Measurements from ENCODE around the gene CISD2.
"Not testable (repeated sequence)": the region's sequence is repeated elsewhere in the genome, so short reads cannot be mapped to it uniquely, and the experiment has no call there.

Gene CISD2

DNA sequence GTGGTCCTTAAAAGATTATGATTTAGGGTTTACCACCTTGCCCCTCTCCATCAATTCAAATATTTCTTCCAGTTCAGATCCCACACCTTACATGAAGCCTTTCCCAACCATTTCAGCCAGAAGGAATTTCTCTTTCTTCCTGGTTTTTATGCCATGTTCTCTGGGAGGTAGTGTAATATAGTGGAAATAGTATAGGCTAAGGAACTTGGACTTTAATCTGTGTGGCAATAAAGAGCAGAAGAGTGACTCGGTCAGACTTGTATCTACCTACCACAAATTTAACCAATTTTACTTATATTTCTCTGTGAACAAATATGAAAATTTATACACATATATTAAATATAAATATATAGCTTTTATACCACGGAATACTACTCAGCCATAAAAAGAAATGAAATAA lies 18.4 kb upstream of the CISD2 start:
- DNase-seq (ENCODE audit: low read depth) = no peak
- no peak overlapping the region for H3K4me3 ChIP-seq (ENCODE audit: low read length)
- TF ChIP-seq, protein P1, sequence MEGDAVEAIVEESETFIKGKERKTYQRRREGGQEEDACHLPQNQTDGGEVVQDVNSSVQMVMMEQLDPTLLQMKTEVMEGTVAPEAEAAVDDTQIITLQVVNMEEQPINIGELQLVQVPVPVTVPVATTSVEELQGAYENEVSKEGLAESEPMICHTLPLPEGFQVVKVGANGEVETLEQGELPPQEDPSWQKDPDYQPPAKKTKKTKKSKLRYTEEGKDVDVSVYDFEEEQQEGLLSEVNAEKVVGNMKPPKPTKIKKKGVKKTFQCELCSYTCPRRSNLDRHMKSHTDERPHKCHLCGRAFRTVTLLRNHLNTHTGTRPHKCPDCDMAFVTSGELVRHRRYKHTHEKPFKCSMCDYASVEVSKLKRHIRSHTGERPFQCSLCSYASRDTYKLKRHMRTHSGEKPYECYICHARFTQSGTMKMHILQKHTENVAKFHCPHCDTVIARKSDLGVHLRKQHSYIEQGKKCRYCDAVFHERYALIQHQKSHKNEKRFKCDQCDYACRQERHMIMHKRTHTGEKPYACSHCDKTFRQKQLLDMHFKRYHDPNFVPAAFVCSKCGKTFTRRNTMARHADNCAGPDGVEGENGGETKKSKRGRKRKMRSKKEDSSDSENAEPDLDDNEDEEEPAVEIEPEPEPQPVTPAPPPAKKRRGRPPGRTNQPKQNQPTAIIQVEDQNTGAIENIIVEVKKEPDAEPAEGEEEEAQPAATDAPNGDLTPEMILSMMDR (conservative IDR thresholded peaks at IDR 0.05; ENCODE audit: low read length) = no peak

DNA sequence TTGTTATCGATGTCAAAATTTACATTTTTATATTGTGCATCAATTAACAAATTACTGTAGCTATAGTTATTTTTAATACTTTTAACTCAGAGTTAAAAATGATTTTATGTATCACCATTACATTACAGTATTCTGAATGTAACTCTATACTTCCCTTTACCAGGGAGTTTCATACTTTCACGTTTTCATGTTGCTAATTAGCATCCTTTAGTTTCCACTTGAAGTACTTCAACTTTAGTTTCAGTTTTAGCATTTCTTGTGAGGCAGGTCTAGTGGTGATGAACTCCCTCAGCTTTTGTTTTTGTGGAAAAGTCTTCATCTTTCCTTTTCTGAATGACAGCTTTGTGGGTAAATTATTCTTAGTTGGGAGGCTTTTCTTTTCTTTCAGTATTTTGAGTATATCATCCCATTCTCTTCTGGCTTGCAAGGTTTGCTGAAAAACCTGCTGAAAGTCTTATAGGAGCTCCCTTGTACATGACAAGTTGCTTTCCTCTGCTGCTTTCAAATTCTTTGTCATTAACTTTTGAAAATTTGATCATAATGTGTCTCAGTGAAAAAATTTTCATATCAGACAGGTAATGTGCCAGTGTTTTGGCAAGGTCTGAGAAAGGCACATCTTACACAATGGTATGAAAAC lies 9.8 kb upstream of the CISD2 start:
- DNase-seq (ENCODE audit: low read depth) = no peak
- TF ChIP-seq, protein P1 (conservative IDR thresholded peaks at IDR 0.05; ENCODE audit: low read length) = no peak
- no peak overlapping the region for H3K4me3 ChIP-seq (ENCODE audit: low read length)

DNA sequence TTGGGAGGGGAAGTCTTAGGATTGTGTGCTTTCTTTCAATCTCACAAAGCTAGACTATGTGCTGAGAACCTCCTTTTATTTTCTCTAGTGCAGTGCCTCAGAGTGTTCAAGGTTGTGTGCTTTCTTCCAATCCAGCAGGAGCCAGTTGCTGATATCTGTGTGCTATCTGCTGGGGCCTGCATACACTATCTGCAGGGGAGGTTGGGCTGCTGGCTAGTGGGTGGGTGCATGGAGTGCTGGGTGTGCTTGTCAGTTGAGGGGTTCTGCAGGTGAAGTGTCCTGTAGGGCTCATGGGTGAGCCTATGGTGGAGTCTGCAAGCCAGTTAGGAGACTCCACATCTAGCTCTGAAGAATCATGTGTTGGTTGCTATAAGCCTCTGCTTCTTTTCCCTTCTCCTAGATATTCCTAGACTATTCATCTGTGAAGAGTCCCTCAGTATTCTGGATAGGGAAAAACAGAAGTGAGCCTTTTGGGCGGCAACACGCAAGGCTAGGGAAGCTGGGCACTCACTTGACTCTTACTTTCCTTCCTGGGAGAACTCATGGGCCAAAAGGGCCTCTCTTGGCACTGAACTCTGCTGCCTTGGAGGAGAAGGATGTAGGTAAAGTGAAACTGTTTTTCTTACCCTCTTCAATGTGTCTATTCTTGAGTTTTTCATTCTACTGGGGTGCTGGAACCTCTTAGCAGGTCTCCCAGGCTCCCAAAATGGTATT lies 8.0 kb upstream of the CISD2 start:
- no peak for DNase-seq (ENCODE audit: low read depth)
- no peak overlapping the region for H3K4me3 ChIP-seq (ENCODE audit: low read length)
- TF ChIP-seq, protein P1 (conservative IDR thresholded peaks at IDR 0.05; ENCODE audit: low read length) = no peak

DNA sequence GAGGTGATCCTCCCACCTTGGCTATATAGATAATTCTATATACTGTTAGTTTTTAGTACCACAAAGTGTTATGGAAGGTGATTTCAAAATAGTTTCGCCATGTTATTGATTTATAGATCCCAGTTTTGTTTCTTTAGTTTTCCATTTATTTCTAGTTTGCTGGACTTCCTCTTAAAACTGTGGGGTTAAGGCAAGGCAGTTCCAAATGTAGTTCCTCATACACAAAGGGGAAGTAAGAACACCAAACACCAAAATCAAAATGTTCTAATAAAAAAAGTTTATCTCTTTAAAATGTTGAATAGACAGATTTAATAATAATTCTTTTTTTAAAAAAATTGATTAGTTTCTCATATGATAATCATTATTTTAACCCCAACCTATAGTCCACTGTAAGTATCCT lies 6.8 kb upstream of the CISD2 start:
- H3K4me3 ChIP-seq (ENCODE audit: low read length) = no peak overlapping the region
- DNase-seq (ENCODE audit: low read depth) = no peak
- TF ChIP-seq, protein P1 (conservative IDR thresholded peaks at IDR 0.05; ENCODE audit: low read length) = no peak

DNA sequence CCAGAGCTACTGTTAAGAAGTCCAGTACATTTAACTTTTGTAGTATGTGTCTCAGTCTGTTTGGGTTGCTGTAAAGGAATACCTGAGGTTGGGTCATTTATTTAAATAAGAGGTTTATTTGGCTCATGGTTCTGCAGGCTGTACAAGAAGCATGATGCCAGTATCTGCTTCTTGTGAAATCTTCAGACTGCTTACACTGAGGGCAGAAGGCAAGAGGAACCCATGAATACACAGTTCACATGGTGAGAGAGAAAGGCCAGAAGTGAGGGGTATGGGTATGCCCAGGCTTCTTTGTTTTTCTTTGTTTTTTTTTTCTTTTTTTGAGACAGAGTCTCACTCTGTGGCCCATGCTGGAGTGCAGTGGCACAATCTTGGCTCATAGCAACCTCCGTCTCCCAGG lies 6.0 kb upstream of the CISD2 start:
- TF ChIP-seq, protein P1 (conservative IDR thresholded peaks at IDR 0.05; ENCODE audit: low read length) = no peak
- DNase-seq (ENCODE audit: low read depth) = no peak
- no peak overlapping the region for H3K4me3 ChIP-seq (ENCODE audit: low read length)

DNA sequence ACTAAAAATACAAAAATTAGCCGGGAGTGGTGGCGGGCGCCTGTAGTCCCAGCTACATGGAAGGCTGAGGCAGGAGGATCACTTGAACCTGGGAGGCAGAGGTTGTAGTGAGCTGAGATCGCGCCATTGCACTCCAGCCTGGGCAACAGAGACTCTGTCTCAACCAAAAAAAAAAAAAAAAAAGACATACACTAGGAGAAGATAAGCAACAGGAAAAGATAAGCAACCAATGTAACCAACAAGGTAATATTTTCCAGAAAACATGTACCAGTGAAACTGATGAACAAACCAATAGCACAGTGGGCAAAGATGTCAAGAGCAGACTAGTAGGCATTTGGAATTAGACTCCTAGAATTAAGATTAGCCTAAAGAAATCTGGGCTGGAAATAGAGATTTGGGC lies 3.5 kb upstream of the CISD2 start:
- DNase-seq (ENCODE audit: low read depth); H3K4me3 ChIP-seq (ENCODE audit: low read length): not testable (repeated sequence)

DNA sequence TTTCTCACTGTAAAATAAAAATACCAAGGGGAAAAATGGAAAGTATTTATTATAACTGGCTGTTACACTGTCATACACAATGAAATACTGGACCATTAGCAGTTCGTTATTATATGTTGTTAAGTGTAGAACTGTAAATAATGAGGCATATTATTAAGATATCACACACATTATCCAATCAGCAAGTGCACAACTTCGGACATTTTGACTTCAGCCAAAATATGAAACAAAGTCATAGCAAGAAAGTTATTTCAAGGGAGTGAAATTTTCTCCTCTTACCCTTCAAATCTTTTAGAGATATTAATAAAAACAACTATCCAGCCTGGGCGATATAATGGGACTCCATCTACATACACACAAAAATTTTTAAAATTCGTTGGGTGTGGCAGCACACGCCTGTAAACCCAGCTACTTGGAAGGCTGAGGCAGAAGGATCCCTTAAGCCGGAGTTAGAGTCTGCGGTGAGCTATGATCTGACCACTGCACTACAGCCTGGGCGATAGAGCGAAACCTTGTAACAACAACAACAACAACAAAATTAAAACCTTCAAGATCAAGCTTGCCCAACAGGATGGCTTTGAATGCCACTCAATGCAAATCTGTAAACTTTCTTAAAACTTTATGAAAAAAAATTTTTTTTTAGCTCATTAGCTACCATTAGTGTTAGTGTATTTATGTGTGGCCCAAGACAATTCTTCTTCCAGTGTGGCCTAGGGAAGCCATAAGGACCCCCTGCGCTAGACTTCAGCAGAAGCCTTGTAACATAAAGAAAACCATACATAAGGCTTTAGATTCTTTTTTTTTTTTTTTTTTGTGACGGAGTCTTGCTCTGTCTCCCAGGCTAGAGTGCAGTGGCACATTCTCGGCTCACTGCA lies 1.3 kb upstream of the CISD2 start:
- TF ChIP-seq, protein P1 (conservative IDR thresholded peaks at IDR 0.05; ENCODE audit: low read length) = no peak
- DNase-seq (ENCODE audit: low read depth) = no peak
- H3K4me3 ChIP-seq (ENCODE audit: low read length) = peak overlapping the region; percentile 68

All from AG10803 (cell line).